CD4-positive, alpha-beta memory T cell (primary cell): Measurements from ENCODE around the gene TRH. TPM values are rescaled to one million over a fixed set of nuclear protein-coding genes. Genes with fewer than 3 reads are reported as not detected.

Source experiments
- CTCF ChIA-PET: fragments of 350-600 bp; sonication (Branson Sonifier 250); formaldehyde crosslinking; loops from one replicate; lab custom pipeline; 2021; ENCODE audit warnings: inconsistent platforms; ENCODE audit not compliant: partially characterized antibody; lab: Charles Lee
- POLR2A ChIA-PET: fragments of 350-600 bp; sonication (Branson Sonifier 250); formaldehyde crosslinking; loops from one replicate; lab custom pipeline; 2021; ENCODE audit not compliant: partially characterized antibody; lab: Charles Lee
- DNase-seq, 5 donors: peaks; one replicate each; pipeline versions ENCODE4 v3.0.0 to v3.0.0-alpha.2; 2020 to 2022; ENCODE audit warnings: mixed read lengths in 1 of 5
- H3K27ac ChIP-seq: one replicate; pipeline ENCODE4 v1.7.0; 2013; ENCODE audit warnings: low read depth, low read length
- H3K27me3 ChIP-seq: 2 replicates; pipeline ENCODE4 v1.7.0; 2013; ENCODE audit warnings: mild to moderate bottlenecking, low read length, moderate library complexity; ENCODE audit not compliant: insufficient read depth
- H3K36me3 ChIP-seq: 2 replicates; pipeline ENCODE4 v1.7.0; 2013; ENCODE audit warnings: mild to moderate bottlenecking, low read length, moderate library complexity; ENCODE audit not compliant: insufficient read depth
- H3K4me1 ChIP-seq: 2 replicates; pipeline ENCODE4 v1.7.0; 2013; ENCODE audit warnings: mild to moderate bottlenecking, low read length, moderate library complexity; ENCODE audit not compliant: insufficient read depth
- H3K4me3 ChIP-seq, 2 donors: one replicate each; pipeline ENCODE4 v1.7.0; 2013; ENCODE audit warnings: low read length in 2 of 2, mild to moderate bottlenecking in 1 of 2
- H3K9me3 ChIP-seq, 2 donors: one replicate each; pipeline ENCODE4 v1.7.0; 2013; ENCODE audit warnings: low read length in 2 of 2, control low read depth in 1 of 2; ENCODE audit not compliant: control insufficient read depth in 1 of 2
- H3K27ac Mint-ChIP-seq, 7 donors: one replicate each; pipeline ENCODE4 v1.8.0; 2020 to 2021; ENCODE audit warnings: mixed read lengths in 7 of 7, mild to moderate bottlenecking in 6 of 7, inconsistent platforms in 3 of 7, moderate library complexity in 3 of 7
- H3K27me3 Mint-ChIP-seq, 2 donors: one replicate each; pipeline ENCODE4 v1.8.0; 2020 to 2021; ENCODE audit warnings: mixed read lengths in 2 of 2
- H3K36me3 Mint-ChIP-seq, 2 donors: one replicate each; pipeline ENCODE4 v1.8.0; 2020 to 2021; ENCODE audit warnings: mixed read lengths in 2 of 2, inconsistent platforms in 1 of 2, mild to moderate bottlenecking in 1 of 2
- H3K4me1 Mint-ChIP-seq, 4 donors: one replicate each; pipeline ENCODE4 v1.8.0; 2020 to 2021; ENCODE audit warnings: mixed read lengths in 4 of 4, mild to moderate bottlenecking in 1 of 4
- H3K4me3 Mint-ChIP-seq, 8 donors: one replicate each; pipeline ENCODE4 v1.8.0; 2020 to 2021; ENCODE audit warnings: mixed read lengths in 8 of 8, mild to moderate bottlenecking in 7 of 8, moderate library complexity in 6 of 8, inconsistent platforms in 3 of 8
- H3K9me3 Mint-ChIP-seq, 8 donors: one replicate each; pipeline ENCODE4 v1.8.0; 2020 to 2021; ENCODE audit warnings: mixed read lengths in 8 of 8, mild to moderate bottlenecking in 5 of 8, inconsistent platforms in 3 of 8, moderate library complexity in 1 of 8
- intact Hi-C: fragments of 100-400 bp; cut with micrococcal nuclease; formaldehyde crosslinking; loops from one replicate; pipeline ENCODE4 v1.15.1; 2023
- polyA plus RNA-seq, 2 donors: library from polyadenylated mRNA; unstranded; fragments of 300-500 nt; fragmentation: Illumina TruSeq; gene quantifications; one replicate each; pipeline ENCODE4 v1.2.3, GENCODE V29; 2021
- total RNA-seq, 2 experiments: library from RNA; stranded (reverse); gene quantifications; one replicate each; pipeline ENCODE4 v1.2.3, GENCODE V29; 2021

Gene TRH
- total and polyA plus RNA-seq, 4 experiments from 2014 or later = not detected

- ChIA-PET POLR2A (no interaction called here), CTCF (no interaction called here)
Measured at GRCh38 chr3:129973853-129974563, 512 bp upstream of the TRH start.

GRCh38 chr3:129974833-129975704 is 549 bp downstream of the TRH start:
- Histone ChIP-seq H3K27me3 (peaks cover 8% of the 10 kb centered on the region), H3K36me3 (no peaks in the 10 kb centered on the region), H3K27ac (no peak overlapping the region), H3K9me3 (no peaks in the 10 kb centered on the region), H3K4me3 (peak overlapping the region in 1 of 2 donors; percentile 28), H3K4me1 (peaks cover 8% of the 10 kb centered on the region)
- H3K9me3 Mint-ChIP-seq = no peaks in the 10 kb centered on the region
- intact Hi-C loops = no loop called here
- H3K36me3 Mint-ChIP-seq = no peaks in the 10 kb centered on the region
- H3K4me3 Mint-ChIP-seq = peak overlapping the region; percentile 75 to 88 (median 82)
- POLR2A ChIA-PET = no interaction called here
- CTCF ChIA-PET = no interaction called here
- peak in 4 of 5 donors; percentile 1 to 13 (median 10) for DNase-seq
- H3K27me3 Mint-ChIP-seq = peaks cover 41 to 46% of the 10 kb centered on the region in 2 donors
- H3K27ac Mint-ChIP-seq = peak overlapping the region in 1 of 7 donors; percentile 11
- H3K4me1 Mint-ChIP-seq = peaks cover 5 to 8% (median 6%) of the 10 kb centered on the region in 4 donors

More at GRCh38 chr3:129973853-129974563, 512 bp upstream of the TRH start:
- Histone ChIP-seq H3K27ac (no peak overlapping the region), H3K4me1 (peaks cover 8% of the 10 kb centered on the region), H3K36me3 (no peaks in the 10 kb centered on the region), H3K27me3 (peaks cover 8% of the 10 kb centered on the region), H3K4me3 (no peak overlapping the region), H3K9me3 (no peaks in the 10 kb centered on the region)
- Mint-ChIP-seq H3K4me3 (peak overlapping the region; percentile 8 to 83 (median 74)), H3K36me3 (no peaks in the 10 kb centered on the region), H3K27me3 (peaks cover 36 to 46% of the 10 kb centered on the region in 2 donors), H3K27ac (no peak overlapping the region), H3K4me1 (peaks cover 5 to 8% (median 6%) of the 10 kb centered on the region in 4 donors), H3K9me3 (no peaks in the 10 kb centered on the region)
- intact Hi-C loops = no loop called here
- no peak for DNase-seq

GRCh38 chr3:129975705-129976048 is 1.2 kb downstream of the TRH start:
- Histone ChIP-seq H3K4me1 (peaks cover 8% of the 10 kb centered on the region), H3K27me3 (peaks cover 8% of the 10 kb centered on the region), H3K9me3 (no peaks in the 10 kb centered on the region), H3K4me3 (no peak overlapping the region), H3K27ac (no peak overlapping the region), H3K36me3 (no peaks in the 10 kb centered on the region)
- intact Hi-C loops = no loop called here
- peak overlapping the region; percentile 32 to 88 (median 80) for H3K4me3 Mint-ChIP-seq
- H3K36me3 Mint-ChIP-seq = no peaks in the 10 kb centered on the region
- peaks cover 41 to 43% of the 10 kb centered on the region in 2 donors for H3K27me3 Mint-ChIP-seq
- no peak for DNase-seq
- POLR2A ChIA-PET = no interaction called here
- no peaks in the 10 kb centered on the region for H3K9me3 Mint-ChIP-seq
- peak overlapping the region in 1 of 7 donors; percentile 60 for H3K27ac Mint-ChIP-seq
- peaks cover 5 to 8% (median 6%) of the 10 kb centered on the region in 4 donors for H3K4me1 Mint-ChIP-seq
- CTCF ChIA-PET = no interaction called here

- CTCF ChIA-PET = no interaction called here
- peaks cover 8% of the 10 kb centered on the region for H3K27me3 ChIP-seq
Measured at GRCh38 chr3:129976286-129976685, 1.8 kb downstream of the TRH start.

GRCh38 chr3:129978123-129978522 is 3.6 kb downstream of the TRH start:
- H3K27ac ChIP-seq = no peak overlapping the region
- peaks cover 8% of the 10 kb centered on the region for H3K27me3 ChIP-seq
- H3K9me3 Mint-ChIP-seq = no peaks in the 10 kb centered on the region
- no peak overlapping the region for H3K4me3 Mint-ChIP-seq
- no peak overlapping the region for H3K4me3 ChIP-seq
- DNase-seq = no peak
- no peaks in the 10 kb centered on the region for H3K36me3 Mint-ChIP-seq
- H3K27ac Mint-ChIP-seq = no peak overlapping the region
- H3K4me1 Mint-ChIP-seq = peaks cover 5 to 8% (median 6%) of the 10 kb centered on the region in 4 donors
- peaks cover 8% of the 10 kb centered on the region for H3K4me1 ChIP-seq
- intact Hi-C loops = no loop called here
- CTCF ChIA-PET = no interaction called here
- H3K9me3 ChIP-seq = no peaks in the 10 kb centered on the region
- POLR2A ChIA-PET = no interaction called here
- H3K36me3 ChIP-seq = no peaks in the 10 kb centered on the region
- peaks cover 27 to 30% of the 10 kb centered on the region in 2 donors for H3K27me3 Mint-ChIP-seq

More at GRCh38 chr3:129976286-129976685, 1.8 kb downstream of the TRH start:
- Mint-ChIP-seq H3K27ac (no peak overlapping the region), H3K4me1 (peaks cover 5 to 8% (median 6%) of the 10 kb centered on the region in 4 donors), H3K4me3 (peak overlapping the region in 6 of 8 donors; percentile 32 to 62 (median 44)), H3K9me3 (no peaks in the 10 kb centered on the region), H3K36me3 (no peaks in the 10 kb centered on the region), H3K27me3 (peaks cover 38% of the 10 kb centered on the region in 2 donors)
- H3K9me3 ChIP-seq = no peaks in the 10 kb centered on the region
- intact Hi-C loops = no loop called here
- POLR2A ChIA-PET = no interaction called here
- peaks cover 8% of the 10 kb centered on the region for H3K4me1 ChIP-seq
- DNase-seq = no peak
- H3K4me3 ChIP-seq = no peak overlapping the region
- no peak overlapping the region for H3K27ac ChIP-seq
- H3K36me3 ChIP-seq = no peaks in the 10 kb centered on the region

GRCh38 chr3:129979905-129980304 is 5.4 kb downstream of the TRH start:
- POLR2A ChIA-PET = no interaction called here
- Mint-ChIP-seq H3K9me3 (no peaks in the 10 kb centered on the region), H3K27ac (no peak overlapping the region), H3K4me1 (peaks cover 3 to 6% (median 5%) of the 10 kb centered on the region in 4 donors), H3K27me3 (peaks cover 25% of the 10 kb centered on the region in 2 donors), H3K4me3 (no peak overlapping the region), H3K36me3 (no peaks in the 10 kb centered on the region)
- no peaks in the 10 kb centered on the region for H3K9me3 ChIP-seq
- CTCF ChIA-PET = no interaction called here
- no peak overlapping the region for H3K4me3 ChIP-seq
- intact Hi-C loops = no loop called here
- peaks cover 4% of the 10 kb centered on the region for H3K27me3 ChIP-seq
- no peak for DNase-seq
- H3K36me3 ChIP-seq = no peaks in the 10 kb centered on the region
- H3K4me1 ChIP-seq = peaks cover 5% of the 10 kb centered on the region
- H3K27ac ChIP-seq = no peak overlapping the region

- H3K4me3 Mint-ChIP-seq = no peak overlapping the region
- Histone ChIP-seq H3K36me3 (no peaks in the 10 kb centered on the region), H3K4me3 (no peak overlapping the region), H3K9me3 (no peaks in the 10 kb centered on the region), H3K4me1 (no peaks in the 10 kb centered on the region), H3K27ac (no peak overlapping the region), H3K27me3 (no peaks in the 10 kb centered on the region)
- H3K27me3 Mint-ChIP-seq = peaks cover 2 to 4% of the 10 kb centered on the region in 2 donors
- H3K27ac Mint-ChIP-seq = no peak overlapping the region
- ChIA-PET CTCF (interaction anchor here (1.7 kb wide), 1 partner anchor 41 kb away, joined by 3 read pairs; no protein-coding TSS in a partner anchor), POLR2A (no interaction called here)
- H3K4me1 Mint-ChIP-seq = no peaks in the 10 kb centered on the region
- H3K36me3 Mint-ChIP-seq = no peaks in the 10 kb centered on the region
- no peak for DNase-seq
- H3K9me3 Mint-ChIP-seq = no peaks in the 10 kb centered on the region
- intact Hi-C loops = no loop called here
Measured at GRCh38 chr3:129983561-129983960, 9.0 kb downstream of the TRH start.
